ENCODE measurements around the gene CSF2.

GRCh38 chr5:132050661-132051552 is 22.7 kb upstream of the CSF2 start:
- TF ChIP-seq, protein P1, sequence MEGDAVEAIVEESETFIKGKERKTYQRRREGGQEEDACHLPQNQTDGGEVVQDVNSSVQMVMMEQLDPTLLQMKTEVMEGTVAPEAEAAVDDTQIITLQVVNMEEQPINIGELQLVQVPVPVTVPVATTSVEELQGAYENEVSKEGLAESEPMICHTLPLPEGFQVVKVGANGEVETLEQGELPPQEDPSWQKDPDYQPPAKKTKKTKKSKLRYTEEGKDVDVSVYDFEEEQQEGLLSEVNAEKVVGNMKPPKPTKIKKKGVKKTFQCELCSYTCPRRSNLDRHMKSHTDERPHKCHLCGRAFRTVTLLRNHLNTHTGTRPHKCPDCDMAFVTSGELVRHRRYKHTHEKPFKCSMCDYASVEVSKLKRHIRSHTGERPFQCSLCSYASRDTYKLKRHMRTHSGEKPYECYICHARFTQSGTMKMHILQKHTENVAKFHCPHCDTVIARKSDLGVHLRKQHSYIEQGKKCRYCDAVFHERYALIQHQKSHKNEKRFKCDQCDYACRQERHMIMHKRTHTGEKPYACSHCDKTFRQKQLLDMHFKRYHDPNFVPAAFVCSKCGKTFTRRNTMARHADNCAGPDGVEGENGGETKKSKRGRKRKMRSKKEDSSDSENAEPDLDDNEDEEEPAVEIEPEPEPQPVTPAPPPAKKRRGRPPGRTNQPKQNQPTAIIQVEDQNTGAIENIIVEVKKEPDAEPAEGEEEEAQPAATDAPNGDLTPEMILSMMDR (IDR thresholded peaks at IDR 0.05) = no peak
- TF ChIP-seq POLR2A (IDR thresholded peaks at IDR 0.05) = no peak
